GM19193 (cell line): ENCODE measurements around the gene VSIG1.

Experiments used
- POLR2A ChIP-seq: IDR thresholded peaks from 4 replicates; pipeline ENCODE4 v1.6.1; 2011; ENCODE audit not compliant: insufficient read depth, insufficient read length; ENCODE audit errors: extremely low read depth

Gene VSIG1

DNA sequence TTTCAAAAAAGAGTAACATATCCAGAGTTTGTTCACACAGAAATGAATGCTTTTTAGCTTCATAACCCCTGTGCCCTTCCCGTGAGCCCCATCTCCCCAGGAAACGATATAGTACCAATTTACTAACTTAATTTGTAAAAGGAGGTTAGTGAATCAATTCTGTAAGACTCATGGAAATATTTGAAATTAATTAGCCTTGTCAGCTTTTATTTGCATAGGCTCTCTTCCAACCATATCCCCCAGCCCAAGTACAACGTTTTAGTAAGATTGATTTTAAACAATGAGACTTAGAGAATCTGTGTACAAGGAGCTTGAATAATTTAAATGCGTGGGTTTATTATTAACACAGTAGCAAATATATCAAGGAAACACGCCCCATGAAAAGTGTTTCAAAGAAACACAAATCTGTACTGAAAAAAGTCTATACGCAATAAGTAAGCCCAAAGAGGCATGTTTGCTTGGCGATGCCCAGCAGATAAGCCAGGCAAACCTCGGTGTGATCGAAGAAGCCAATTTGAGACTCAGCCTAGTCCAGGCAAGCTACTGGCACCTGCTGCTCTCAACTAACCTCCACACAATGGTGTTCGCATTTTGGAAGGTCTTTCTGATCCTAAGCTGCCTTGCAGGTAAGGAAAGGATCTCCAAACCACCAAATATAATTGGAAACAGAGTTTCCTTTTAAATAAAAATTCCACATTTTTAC lies at the start of gene VSIG1:
Gene VSIG1, plus strand, starts transcription at position 512 of the 703 bp plus-strand sequence. Its CDS starts 66 bp downstream, at position 578.
- no peak for TF ChIP-seq POLR2A

DNA sequence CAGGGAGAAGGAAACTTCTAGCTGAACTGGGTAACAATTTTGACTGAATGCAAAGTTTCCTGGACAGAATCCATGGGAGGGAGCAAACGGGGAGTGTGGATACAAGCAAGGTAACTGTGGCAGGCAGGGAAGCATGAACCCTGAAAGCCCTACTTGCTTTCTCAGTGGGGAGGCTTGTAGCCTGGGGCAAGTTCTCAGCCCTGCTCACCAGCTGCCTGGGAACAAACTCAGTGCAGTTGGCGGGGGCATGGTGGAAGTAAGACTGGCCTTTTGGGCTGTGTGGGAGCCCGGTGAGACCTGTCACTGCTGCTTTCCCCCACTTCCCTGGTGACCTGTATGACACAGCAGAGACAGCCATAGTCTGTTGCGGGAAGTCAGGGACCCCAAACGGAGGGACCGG lies 48.7 kb upstream of the VSIG1 start:
- TF ChIP-seq POLR2A = no peak

DNA sequence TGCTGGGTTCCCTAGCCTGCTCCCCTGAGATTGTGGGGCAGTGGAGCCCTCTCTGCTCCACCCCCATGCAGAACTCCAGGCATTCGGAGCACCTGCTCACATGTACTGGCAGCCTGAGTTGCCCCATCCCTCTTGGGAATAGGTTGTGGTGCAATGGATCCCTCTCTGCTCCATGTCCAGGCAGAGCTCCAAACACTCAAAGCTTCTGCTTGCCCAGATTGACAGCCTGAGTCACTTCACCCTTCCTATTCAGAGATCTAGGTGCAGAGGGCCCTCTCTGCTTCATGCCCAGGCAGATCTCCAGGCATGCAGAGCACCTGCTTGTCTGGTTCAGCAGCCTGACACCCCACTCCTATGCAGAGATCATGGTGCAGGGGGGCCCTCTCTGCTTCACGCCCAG lies 44.1 kb upstream of the VSIG1 start:
- no peak for TF ChIP-seq POLR2A

DNA sequence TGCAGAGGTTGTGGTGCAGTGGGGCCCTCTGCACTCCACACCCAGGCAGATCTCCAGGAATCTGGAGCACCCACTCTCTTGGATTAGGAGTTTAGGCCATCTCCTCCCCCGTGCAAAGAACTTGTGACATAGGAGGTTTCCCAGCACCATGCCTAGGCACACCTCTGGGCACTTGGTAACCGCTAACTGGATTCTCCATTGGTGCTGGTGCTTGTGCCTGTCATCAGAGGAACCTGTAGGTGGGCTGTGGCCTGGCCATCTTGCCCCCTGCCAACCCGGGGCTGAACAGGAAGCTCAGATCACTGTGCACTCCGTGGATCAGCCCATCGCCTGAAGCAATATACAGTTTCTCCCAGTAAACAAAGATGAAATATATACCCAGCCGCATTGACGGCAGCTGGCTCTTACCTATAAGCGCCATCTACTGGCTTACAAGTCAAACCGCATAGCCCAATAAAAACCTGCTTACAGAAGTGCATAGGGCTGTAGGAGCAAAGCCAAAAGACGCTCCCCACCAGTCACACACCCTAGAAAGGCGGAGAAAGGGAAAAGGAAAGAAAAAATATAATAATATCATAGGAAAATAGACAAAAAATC lies 43.5 kb upstream of the VSIG1 start:
- no peak for TF ChIP-seq POLR2A

- TF ChIP-seq POLR2A = no peak
These were observed 26.0 kb upstream of the VSIG1 start for GRCh38 chrX:108018656-108019381.

GRCh38 chrX:108019382-108019875 lies 25.4 kb upstream of the VSIG1 start:
- no peak for TF ChIP-seq POLR2A

DNA sequence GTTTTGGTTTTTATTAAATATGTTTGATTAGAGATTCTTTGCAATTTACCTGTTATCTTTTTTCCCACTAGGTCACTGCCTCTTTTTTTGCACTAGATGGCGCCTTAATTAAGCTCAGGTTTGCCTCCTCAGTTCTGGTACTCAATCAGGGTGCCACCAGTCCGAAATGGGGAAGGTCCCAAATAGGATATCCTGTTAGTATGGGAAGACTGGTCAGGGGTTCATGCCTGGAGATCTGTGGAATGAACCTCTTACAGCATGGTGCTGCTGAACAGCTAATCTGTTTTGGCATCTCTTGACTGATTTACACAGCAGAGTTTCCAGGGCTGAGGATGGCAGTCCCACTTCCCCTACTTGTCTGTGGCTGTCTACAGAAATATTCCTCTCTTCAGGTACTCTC lies 24.2 kb upstream of the VSIG1 start:
- TF ChIP-seq POLR2A = no peak

DNA sequence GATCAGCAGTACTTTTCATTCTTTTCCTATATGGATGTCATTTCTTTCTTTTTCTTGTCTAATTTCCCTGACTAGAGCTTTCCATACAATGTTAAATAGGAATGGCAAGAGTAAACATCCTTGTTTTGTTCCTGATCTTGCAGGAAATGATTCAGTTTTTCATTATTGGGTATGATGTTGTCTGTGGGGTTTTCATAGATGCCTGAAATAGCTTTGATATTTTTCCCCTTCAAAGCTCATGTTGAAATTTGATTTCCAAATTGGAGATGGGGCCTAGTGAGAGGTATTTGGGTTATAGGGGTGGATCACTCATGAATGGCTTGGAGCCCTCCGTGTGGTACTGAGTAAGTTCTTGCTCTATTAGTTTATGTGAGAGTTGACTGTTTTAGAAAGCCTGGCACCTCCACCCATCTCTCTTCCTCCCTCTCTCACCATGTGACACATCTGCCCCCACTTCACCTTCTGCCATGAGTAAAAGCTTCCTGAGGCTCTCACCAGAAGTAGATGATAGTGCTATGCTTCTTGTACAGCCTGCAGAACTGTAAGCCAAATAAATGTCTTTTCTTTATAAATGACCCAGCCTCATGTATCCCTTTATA lies 22.3 kb upstream of the VSIG1 start:
- no peak for TF ChIP-seq POLR2A

GRCh38 chrX:108025376-108025775 lies 19.5 kb upstream of the VSIG1 start:
- TF ChIP-seq POLR2A = no peak

- no peak for TF ChIP-seq POLR2A
These were observed 18.8 kb upstream of the VSIG1 start for GRCh38 chrX:108025954-108026600.

DNA sequence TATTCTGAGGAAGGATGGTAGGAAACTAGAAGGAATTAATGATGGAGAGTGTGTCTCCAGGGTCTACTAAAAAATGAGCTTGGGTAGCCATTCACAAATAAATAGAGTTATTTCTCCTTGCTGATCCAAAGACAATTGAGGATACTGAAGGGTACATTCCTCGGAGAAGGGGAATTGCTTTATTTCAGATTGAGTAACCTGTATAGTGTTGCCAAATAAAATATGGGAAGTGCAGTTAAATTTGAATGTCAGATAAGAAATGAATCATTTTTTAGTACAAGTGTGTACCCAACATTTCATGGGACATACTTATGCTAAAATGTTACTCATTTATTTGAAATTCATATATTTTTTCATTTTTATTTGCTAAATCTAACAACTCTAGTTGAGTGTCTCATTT lies 16.0 kb upstream of the VSIG1 start:
- no peak for TF ChIP-seq POLR2A

- TF ChIP-seq POLR2A = no peak
These were observed 14.7 kb upstream of the VSIG1 start for GRCh38 chrX:108029928-108030711.

DNA sequence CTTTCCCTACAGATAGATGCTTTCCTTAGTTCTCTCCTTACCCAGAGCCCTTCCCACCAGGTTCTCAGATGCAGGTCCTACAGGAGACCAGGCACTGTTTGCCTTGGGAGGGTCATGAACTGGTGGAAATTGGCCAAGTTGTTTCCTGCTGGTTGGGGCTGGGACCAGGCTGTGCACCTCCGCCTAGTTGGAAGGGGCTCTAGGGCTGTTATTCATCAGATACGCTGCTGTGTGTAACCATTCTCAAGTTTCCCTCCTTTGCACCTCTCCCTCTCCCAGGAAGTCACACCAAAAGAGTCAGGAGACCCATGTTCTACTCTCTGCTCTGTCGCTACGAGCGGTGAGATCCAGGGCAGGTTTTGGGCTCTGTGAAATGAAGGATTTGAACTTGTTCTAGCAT lies 11.9 kb upstream of the VSIG1 start:
- no peak for TF ChIP-seq POLR2A

DNA sequence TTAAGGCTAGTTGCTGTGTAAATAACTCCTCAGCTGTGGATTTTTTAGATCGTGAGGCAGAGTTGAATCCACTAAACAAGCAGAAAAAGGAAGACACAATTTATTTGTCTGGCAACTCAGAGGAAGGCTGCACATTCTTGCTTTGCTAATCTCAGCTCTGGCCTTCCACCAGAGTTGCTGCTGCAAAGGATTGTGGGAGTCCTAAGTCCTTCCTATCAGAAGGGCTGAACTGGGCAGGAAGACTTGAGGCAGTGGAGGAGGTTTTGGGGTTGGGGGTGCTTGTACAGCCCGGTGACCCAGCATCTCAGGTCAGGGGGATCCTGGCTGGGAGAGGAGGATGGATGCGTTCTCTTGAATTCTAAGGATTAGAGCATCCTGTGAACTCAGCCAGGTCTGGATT lies 11.0 kb upstream of the VSIG1 start:
- no peak for TF ChIP-seq POLR2A
